ENCODE results near the gene RABL6. TPM values are rescaled to one million over a fixed set of nuclear protein-coding genes. Genes with fewer than 3 reads are reported as not detected.
"Not testable (repeated sequence)": the region's sequence is repeated elsewhere in the genome, so short reads cannot be mapped to it uniquely, and the experiment has no call there.

The RABL6 gene
- 60.2 TPM for total RNA-seq

GRCh38 chr9:136807281-136808074, at the start of gene RABL6:
RABL6 (plus strand) TSS chr9:136807948; CDS start chr9:136808197, 249 bp downstream.
- peak; percentile 79 for DNase-seq (ENCODE audit: low spot score)

GRCh38 chr9:136759001-136759400, 48.7 kb upstream of the RABL6 start:
- DNase-seq (ENCODE audit: low spot score), result no peak

GRCh38 chr9:136759436-136760325, 48.1 kb upstream of the RABL6 start:
- DNase-seq (ENCODE audit: low spot score), result no peak

- no peak for DNase-seq (ENCODE audit: low spot score)
Measured at GRCh38 chr9:136760424-136760823, 47.3 kb upstream of the RABL6 start.

GRCh38 chr9:136760834-136761544, 46.8 kb upstream of the RABL6 start:
- DNase-seq (ENCODE audit: low spot score), result not testable (repeated sequence)

GRCh38 chr9:136761545-136761981, 46.2 kb upstream of the RABL6 start:
- no peak for DNase-seq (ENCODE audit: low spot score)

GRCh38 chr9:136762221-136762691, 45.5 kb upstream of the RABL6 start:
- DNase-seq (ENCODE audit: low spot score), result no peak

- DNase-seq (ENCODE audit: low spot score), result no peak
Measured at GRCh38 chr9:136762915-136763648, 44.7 kb upstream of the RABL6 start.

- no peak for DNase-seq (ENCODE audit: low spot score)
Measured at GRCh38 chr9:136763649-136764035, 44.1 kb upstream of the RABL6 start.

- no peak for DNase-seq (ENCODE audit: low spot score)
Measured at GRCh38 chr9:136764301-136764891, 43.4 kb upstream of the RABL6 start, which contains the start of gene LCN15. LCN15 (minus strand) TSS chr9:136764518; CDS start chr9:136764488, 30 bp downstream.

- DNase-seq (ENCODE audit: low spot score), result no peak
Measured at GRCh38 chr9:136765041-136765440, 42.7 kb upstream of the RABL6 start.

GRCh38 chr9:136765745-136766409, 41.9 kb upstream of the RABL6 start:
- DNase-seq (ENCODE audit: low spot score), result not testable (repeated sequence)

GRCh38 chr9:136766410-136767120, 41.2 kb upstream of the RABL6 start:
- not testable (repeated sequence) for DNase-seq (ENCODE audit: low spot score)

GRCh38 chr9:136769710-136770191, 38.0 kb upstream of the RABL6 start:
- no peak for DNase-seq (ENCODE audit: low spot score)

GRCh38 chr9:136771907-136772415, 35.8 kb upstream of the RABL6 start:
- DNase-seq (ENCODE audit: low spot score), result no peak

GRCh38 chr9:136773386-136774044, 34.2 kb upstream of the RABL6 start:
- DNase-seq (ENCODE audit: low spot score), result no peak

- DNase-seq (ENCODE audit: low spot score), result no peak
Measured at GRCh38 chr9:136774416-136775045, 33.2 kb upstream of the RABL6 start.

GRCh38 chr9:136775191-136775590, 32.6 kb upstream of the RABL6 start:
- no peak for DNase-seq (ENCODE audit: low spot score)

Data from ureter (tissue), 1 donor.